ENCODE data around the gene IQGAP3. TPM values are rescaled to one million over a fixed set of nuclear protein-coding genes. Genes with fewer than 3 reads are reported as not detected.

Gene IQGAP3
- total RNA-seq, 2 donors from 2014 or later: 1.0 TPM; not detected in 1

DNA sequence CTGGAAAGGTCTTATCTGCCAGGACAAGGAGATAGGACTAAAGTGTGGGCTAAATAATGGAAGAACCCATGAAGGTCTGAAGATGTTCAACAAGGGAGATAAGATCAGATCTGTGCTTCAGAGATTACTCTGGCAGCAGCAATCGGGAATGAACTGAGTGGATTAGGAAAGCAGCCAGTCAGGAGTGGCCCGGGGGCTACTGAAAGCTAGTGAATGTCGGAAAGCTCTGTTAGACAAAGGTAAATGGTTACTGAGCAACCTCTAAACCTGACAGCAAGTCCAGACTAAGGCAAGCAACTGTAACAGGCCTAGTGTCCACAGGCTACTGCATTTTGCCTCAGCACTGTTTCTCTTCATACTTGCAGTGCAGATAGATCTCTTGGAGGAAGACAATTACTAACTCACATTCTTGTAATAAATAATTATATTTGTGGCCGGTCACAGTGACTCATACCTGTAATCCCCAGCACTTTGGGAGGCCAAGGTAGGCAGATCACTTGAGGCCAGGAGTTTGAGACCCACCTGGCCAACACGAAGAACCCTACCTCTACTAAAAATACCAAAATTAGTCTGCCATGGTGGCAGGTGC lies 12.5 kb downstream of the IQGAP3 start:
- H3K4me3 ChIP-seq: no peak overlapping the region
- TF ChIP-seq, protein P1, sequence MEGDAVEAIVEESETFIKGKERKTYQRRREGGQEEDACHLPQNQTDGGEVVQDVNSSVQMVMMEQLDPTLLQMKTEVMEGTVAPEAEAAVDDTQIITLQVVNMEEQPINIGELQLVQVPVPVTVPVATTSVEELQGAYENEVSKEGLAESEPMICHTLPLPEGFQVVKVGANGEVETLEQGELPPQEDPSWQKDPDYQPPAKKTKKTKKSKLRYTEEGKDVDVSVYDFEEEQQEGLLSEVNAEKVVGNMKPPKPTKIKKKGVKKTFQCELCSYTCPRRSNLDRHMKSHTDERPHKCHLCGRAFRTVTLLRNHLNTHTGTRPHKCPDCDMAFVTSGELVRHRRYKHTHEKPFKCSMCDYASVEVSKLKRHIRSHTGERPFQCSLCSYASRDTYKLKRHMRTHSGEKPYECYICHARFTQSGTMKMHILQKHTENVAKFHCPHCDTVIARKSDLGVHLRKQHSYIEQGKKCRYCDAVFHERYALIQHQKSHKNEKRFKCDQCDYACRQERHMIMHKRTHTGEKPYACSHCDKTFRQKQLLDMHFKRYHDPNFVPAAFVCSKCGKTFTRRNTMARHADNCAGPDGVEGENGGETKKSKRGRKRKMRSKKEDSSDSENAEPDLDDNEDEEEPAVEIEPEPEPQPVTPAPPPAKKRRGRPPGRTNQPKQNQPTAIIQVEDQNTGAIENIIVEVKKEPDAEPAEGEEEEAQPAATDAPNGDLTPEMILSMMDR (IDR thresholded peaks at IDR 0.05): no peak
- H3K27ac ChIP-seq: no peak overlapping the region
- H3K4me1 ChIP-seq: no peaks in the 10 kb centered on the region
- H3K36me3 ChIP-seq: no peaks in the 10 kb centered on the region
- no peak for DNase-seq (ENCODE audit: low spot score)
- no peaks in the 10 kb centered on the region for H3K27me3 ChIP-seq
- no peaks in the 10 kb centered on the region for H3K9me3 ChIP-seq

DNA sequence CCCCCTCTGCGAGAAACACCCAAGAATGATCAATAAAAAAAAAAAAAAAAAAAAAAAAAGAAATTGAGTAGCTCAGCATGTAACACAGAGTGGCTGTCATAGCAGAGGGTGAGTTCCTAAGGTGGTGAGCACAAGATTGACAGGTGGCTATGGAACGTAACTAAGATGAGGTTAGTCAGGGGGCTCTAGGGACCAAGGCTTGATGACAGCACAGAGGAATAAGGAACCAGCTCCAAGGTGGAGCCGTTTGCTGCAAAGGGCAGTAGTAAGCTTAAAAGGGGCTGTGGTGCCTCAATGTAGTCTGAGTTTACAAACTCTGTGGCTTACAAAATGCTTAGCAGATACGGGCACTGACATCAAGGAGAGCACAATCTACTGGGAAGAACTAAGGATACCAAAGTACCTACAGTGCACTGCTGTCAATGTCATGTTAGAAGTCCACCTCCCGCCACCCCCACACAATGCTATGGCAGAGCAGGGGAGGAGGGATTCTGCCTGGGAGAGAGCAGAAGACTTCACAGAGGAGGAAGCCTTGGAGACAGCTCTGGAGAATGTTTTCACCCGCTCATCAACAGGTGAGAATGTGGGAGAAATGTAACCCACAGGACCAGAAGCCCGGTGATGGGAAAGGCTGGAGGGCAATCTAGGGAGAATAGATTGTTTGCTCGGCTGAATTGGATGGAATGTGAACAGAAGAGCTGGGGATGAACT lies 13.1 kb downstream of the IQGAP3 start:
- no peak for DNase-seq (ENCODE audit: low spot score)
- no peaks in the 10 kb centered on the region for H3K36me3 ChIP-seq
- H3K4me1 ChIP-seq: no peaks in the 10 kb centered on the region
- no peaks in the 10 kb centered on the region for H3K9me3 ChIP-seq
- no peak overlapping the region for H3K4me3 ChIP-seq
- TF ChIP-seq, protein P1 (IDR thresholded peaks at IDR 0.05): no peak
- no peak overlapping the region for H3K27ac ChIP-seq
- no peaks in the 10 kb centered on the region for H3K27me3 ChIP-seq

DNA sequence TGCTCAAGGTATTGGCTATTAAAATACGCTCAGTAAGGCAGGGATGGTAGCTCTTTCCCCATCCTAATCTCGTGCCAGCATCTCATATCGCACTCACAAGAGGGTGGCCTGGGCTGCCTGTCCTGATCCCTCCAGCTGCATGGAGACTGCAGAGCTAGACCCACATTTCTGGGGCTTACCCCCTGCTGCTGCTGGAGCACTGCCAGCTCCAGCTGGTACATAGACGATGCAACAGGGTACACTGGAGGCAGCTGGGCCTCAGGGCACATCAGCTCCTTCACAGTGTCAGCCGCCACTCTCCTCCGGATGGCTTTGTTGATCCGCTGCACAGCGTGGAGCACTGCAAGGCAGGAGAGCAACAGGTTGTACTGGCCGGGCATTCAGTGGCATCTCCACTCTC lies 16.0 kb downstream of the IQGAP3 start:
- no peaks in the 10 kb centered on the region for H3K9me3 ChIP-seq
- no peak overlapping the region for H3K4me3 ChIP-seq
- no peaks in the 10 kb centered on the region for H3K27me3 ChIP-seq
- no peaks in the 10 kb centered on the region for H3K4me1 ChIP-seq
- DNase-seq (ENCODE audit: low spot score): no peak
- no peaks in the 10 kb centered on the region for H3K36me3 ChIP-seq
- TF ChIP-seq, protein P1 (IDR thresholded peaks at IDR 0.05): no peak
- no peak overlapping the region for H3K27ac ChIP-seq

DNA sequence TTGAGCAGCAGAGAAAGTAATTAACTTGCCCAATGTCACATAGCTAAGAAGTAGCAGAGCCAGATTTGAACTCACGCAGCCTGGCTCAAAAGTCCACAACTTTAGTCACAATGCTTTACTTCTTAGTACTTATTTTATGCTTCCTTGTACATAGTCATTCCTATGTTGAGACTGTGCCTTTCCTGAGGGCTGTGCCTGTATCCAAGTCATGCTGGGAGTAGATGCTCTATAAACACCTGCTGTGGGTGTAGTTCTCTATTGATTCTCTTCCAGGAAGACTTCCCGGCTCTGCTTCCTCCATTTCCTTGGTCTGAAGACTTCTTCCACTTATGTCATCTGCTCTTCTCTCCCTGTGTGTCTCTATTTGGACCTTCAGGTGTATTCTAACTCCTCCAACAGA lies 16.6 kb downstream of the IQGAP3 start:
- no peaks in the 10 kb centered on the region for H3K4me1 ChIP-seq
- no peak overlapping the region for H3K27ac ChIP-seq
- TF ChIP-seq, protein P1 (IDR thresholded peaks at IDR 0.05): no peak
- no peaks in the 10 kb centered on the region for H3K27me3 ChIP-seq
- no peaks in the 10 kb centered on the region for H3K36me3 ChIP-seq
- H3K4me3 ChIP-seq: no peak overlapping the region
- DNase-seq (ENCODE audit: low spot score): no peak
- no peaks in the 10 kb centered on the region for H3K9me3 ChIP-seq

DNA sequence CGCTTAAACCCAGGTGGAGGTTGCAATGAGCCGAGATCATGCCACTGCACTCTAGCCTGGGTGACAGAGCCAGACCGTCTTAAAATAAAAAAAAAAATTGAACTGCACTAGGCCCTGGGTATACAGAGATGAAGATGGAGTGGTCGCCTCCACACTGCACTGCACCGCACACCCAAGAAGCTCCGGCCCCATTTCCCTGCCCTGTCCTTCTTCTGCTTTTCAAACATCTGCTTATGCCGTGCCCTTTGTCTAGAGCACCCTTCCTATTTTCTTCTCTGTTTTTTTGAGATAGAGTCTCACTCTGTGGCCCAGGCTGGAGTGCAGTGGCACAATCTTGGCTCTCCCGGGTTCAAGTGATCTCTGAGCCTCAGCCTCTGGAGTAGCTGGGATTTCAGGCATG lies 17.4 kb downstream of the IQGAP3 start:
- Histone ChIP-seq H3K4me3 (no peak overlapping the region), H3K36me3 (no peaks in the 10 kb centered on the region), H3K27me3 (no peaks in the 10 kb centered on the region), H3K27ac (no peak overlapping the region), H3K9me3 (no peaks in the 10 kb centered on the region), H3K4me1 (no peaks in the 10 kb centered on the region)
- no peak for DNase-seq (ENCODE audit: low spot score)
- TF ChIP-seq, protein P1 (IDR thresholded peaks at IDR 0.05): no peak
